Measurements from ENCODE around the gene OR3A2.

Gene OR3A2

DNA sequence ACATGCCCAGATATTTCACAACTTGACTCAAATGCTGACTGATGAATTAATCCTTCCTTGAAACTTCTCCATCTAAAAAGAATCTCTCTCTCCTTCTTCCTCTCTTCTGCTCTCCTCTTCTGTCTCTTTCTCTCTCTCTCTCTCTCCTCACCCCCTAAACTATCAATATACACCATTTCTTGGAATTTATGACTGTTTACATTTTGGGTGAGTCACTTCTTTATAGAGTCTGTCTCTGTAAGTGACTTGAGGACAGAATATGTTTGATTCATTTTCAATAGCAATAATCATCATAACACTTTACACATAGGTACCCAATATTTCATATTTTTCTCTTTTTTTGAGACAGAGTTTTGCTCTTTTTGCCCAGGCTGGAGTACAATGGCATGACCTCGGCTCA is 103.2 kb downstream of the OR3A2 start:
- Histone ChIP-seq H3K4me1 (ENCODE audit: control insufficient read depth, insufficient read depth, low read depth, low read length) (no peaks in the 10 kb centered on the region), H4K91ac (ENCODE audit: low read length) (no peak overlapping the region), H3K4me2 (ENCODE audit: low read length, poor library complexity, severe bottlenecking) (no peak overlapping the region), H3K18ac (ENCODE audit: low read depth in 1 of 2, low read length in 2 of 2) (no peak overlapping the region), H2BK15ac (ENCODE audit: low read depth, poor library complexity, severe bottlenecking) (no peak overlapping the region), H4K8ac (ENCODE audit: low read length) (no peak overlapping the region), H2BK5ac (ENCODE audit: low read depth, low read length, poor library complexity, severe bottlenecking) (no peak overlapping the region), H3K27me3 (ENCODE audit: control insufficient read depth in 1 of 2, insufficient read depth in 1 of 2, low read length in 2 of 2) (no peaks in the 10 kb centered on the region), H3K27ac (ENCODE audit: low read length, poor library complexity, severe bottlenecking) (no peak overlapping the region), H3K9me3 (ENCODE audit: control insufficient read depth, low read length) (peaks cover 5% of the 10 kb centered on the region), H3K14ac (ENCODE audit: low read length in 2 of 2) (no peak overlapping the region), H3K9ac (ENCODE audit: low read length) (no peak overlapping the region), H3K4me3 (ENCODE audit: insufficient read depth in 1 of 2, low read depth in 1 of 2, low read length in 2 of 2) (no peak overlapping the region), H3K23ac (ENCODE audit: low read length in 2 of 2) (no peak overlapping the region), H3K4ac (ENCODE audit: low read depth in 1 of 2, low read length in 2 of 2) (no peak overlapping the region), H3K79me1 (replicated peaks; ENCODE audit: low read length, poor library complexity, severe bottlenecking) (no peaks in the 10 kb centered on the region), H2BK12ac (ENCODE audit: low read length in 2 of 2) (no peak overlapping the region), H2BK120ac (ENCODE audit: low read depth, low read length) (no peak overlapping the region), H2AFZ (ENCODE audit: low read depth, low read length) (no peak overlapping the region), H3K36me3 (ENCODE audit: control insufficient read depth in 1 of 2, insufficient read depth in 2 of 2, low read depth in 1 of 2, low read length in 2 of 2) (no peaks in the 10 kb centered on the region), H2AK5ac (ENCODE audit: low read length, severe bottlenecking) (no peak overlapping the region)
- no peak for DNase-seq
- WGBS: 40% methylated on average over 1 of the region's 1 CpG

DNA sequence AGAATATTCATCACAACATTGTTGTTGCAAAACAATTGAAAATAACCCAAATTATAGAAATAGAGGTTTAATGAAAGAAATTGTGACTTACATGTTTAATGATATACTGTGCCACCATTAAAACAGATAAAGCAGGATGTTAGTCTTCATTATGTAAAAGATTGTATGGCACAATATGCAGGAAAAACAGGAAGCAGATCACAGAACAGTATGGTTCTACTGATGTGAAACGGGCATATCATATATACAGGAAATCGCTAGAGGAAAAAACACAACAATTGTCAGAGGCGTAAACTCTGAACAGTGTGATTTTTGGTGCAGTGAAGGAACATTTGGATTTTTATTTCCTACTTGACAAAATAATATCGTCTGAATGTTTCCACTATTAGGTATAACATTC is 110.0 kb downstream of the OR3A2 start:
- H3K4me3 ChIP-seq (ENCODE audit: insufficient read depth in 1 of 2, low read depth in 1 of 2, low read length in 2 of 2): no peak overlapping the region
- no peak overlapping the region for H2AK5ac ChIP-seq (ENCODE audit: low read length, severe bottlenecking)
- H3K14ac ChIP-seq (ENCODE audit: low read length in 2 of 2): no peak overlapping the region
- H3K18ac ChIP-seq (ENCODE audit: low read depth in 1 of 2, low read length in 2 of 2): no peak overlapping the region
- H2BK12ac ChIP-seq (ENCODE audit: low read length in 2 of 2): no peak overlapping the region
- H3K9ac ChIP-seq (ENCODE audit: low read length): no peak overlapping the region
- no peak overlapping the region for H2BK120ac ChIP-seq (ENCODE audit: low read depth, low read length)
- WGBS: 84% methylated on average over 3 of the region's 4 CpGs
- no peaks in the 10 kb centered on the region for H3K36me3 ChIP-seq (ENCODE audit: control insufficient read depth in 1 of 2, insufficient read depth in 2 of 2, low read depth in 1 of 2, low read length in 2 of 2)
- no peak overlapping the region for H2BK15ac ChIP-seq (ENCODE audit: low read depth, poor library complexity, severe bottlenecking)
- no peak overlapping the region for H4K91ac ChIP-seq (ENCODE audit: low read length)
- H3K4me2 ChIP-seq (ENCODE audit: low read length, poor library complexity, severe bottlenecking): no peak overlapping the region
- no peak overlapping the region for H3K27ac ChIP-seq (ENCODE audit: low read length, poor library complexity, severe bottlenecking)
- no peak overlapping the region for H3K23ac ChIP-seq (ENCODE audit: low read length in 2 of 2)
- no peak for DNase-seq
- H3K27me3 ChIP-seq (ENCODE audit: control insufficient read depth in 1 of 2, insufficient read depth in 1 of 2, low read length in 2 of 2): no peaks in the 10 kb centered on the region
- peaks cover 11% of the 10 kb centered on the region for H3K9me3 ChIP-seq (ENCODE audit: control insufficient read depth, low read length)
- H2BK5ac ChIP-seq (ENCODE audit: low read depth, low read length, poor library complexity, severe bottlenecking): no peak overlapping the region
- no peak overlapping the region for H2AFZ ChIP-seq (ENCODE audit: low read depth, low read length)
- no peak overlapping the region for H3K4ac ChIP-seq (ENCODE audit: low read depth in 1 of 2, low read length in 2 of 2)
- H3K4me1 ChIP-seq (ENCODE audit: control insufficient read depth, insufficient read depth, low read depth, low read length): no peaks in the 10 kb centered on the region
- H4K8ac ChIP-seq (ENCODE audit: low read length): no peak overlapping the region
- H3K79me1 ChIP-seq (replicated peaks; ENCODE audit: low read length, poor library complexity, severe bottlenecking): no peaks in the 10 kb centered on the region

DNA sequence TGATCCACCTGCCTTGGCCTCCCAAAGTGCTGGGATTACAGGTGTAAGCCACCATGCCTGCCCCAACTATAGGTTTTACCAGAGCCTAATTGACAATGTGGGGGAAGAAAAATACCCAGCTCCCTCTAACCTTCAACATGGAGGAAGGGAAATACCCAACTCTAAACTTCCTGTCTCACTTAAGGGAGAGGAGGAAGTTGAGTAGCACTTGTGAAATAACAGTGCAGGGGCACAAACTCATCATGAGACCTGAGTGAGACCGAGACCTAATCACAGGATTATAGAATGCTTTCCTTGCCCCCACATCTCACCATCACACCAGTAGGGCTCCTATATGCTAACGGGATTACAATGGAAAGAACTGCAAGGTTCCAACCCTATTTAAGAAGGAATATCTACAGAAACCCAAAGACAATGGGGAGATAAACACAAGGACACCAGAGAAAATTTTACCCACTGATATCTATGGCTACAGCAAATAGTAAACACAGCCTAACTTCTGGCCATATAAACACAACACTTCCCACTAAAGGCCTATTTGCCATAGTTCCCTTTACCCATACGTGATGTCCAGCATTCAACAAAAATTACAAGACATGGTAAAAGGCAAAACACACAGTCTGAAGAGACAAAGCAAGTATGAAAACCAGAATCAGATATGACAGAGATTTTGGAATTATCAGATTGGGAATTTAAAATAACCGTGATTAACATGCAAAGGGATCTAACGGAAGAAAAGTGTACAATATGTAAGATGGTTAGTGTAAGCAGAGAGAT is 114.8 kb downstream of the OR3A2 start:
- Histone ChIP-seq H3K9ac (ENCODE audit: low read length) (no peak overlapping the region), H2BK5ac (ENCODE audit: low read depth, low read length, poor library complexity, severe bottlenecking) (no peak overlapping the region), H3K4me1 (ENCODE audit: control insufficient read depth, insufficient read depth, low read depth, low read length) (no peaks in the 10 kb centered on the region), H2AFZ (ENCODE audit: low read depth, low read length) (no peak overlapping the region), H2AK5ac (ENCODE audit: low read length, severe bottlenecking) (no peak overlapping the region), H3K4ac (ENCODE audit: low read depth in 1 of 2, low read length in 2 of 2) (no peak overlapping the region), H3K79me1 (replicated peaks; ENCODE audit: low read length, poor library complexity, severe bottlenecking) (no peaks in the 10 kb centered on the region), H3K9me3 (ENCODE audit: control insufficient read depth, low read length) (peaks cover 8% of the 10 kb centered on the region), H3K27ac (ENCODE audit: low read length, poor library complexity, severe bottlenecking) (no peak overlapping the region), H2BK12ac (ENCODE audit: low read length in 2 of 2) (no peak overlapping the region), H4K91ac (ENCODE audit: low read length) (no peak overlapping the region), H3K4me3 (ENCODE audit: insufficient read depth in 1 of 2, low read depth in 1 of 2, low read length in 2 of 2) (no peak overlapping the region), H2BK120ac (ENCODE audit: low read depth, low read length) (no peak overlapping the region), H3K27me3 (ENCODE audit: control insufficient read depth in 1 of 2, insufficient read depth in 1 of 2, low read length in 2 of 2) (no peaks in the 10 kb centered on the region), H2BK15ac (ENCODE audit: low read depth, poor library complexity, severe bottlenecking) (no peak overlapping the region), H3K14ac (ENCODE audit: low read length in 2 of 2) (no peak overlapping the region), H4K8ac (ENCODE audit: low read length) (no peak overlapping the region), H3K18ac (ENCODE audit: low read depth in 1 of 2, low read length in 2 of 2) (no peak overlapping the region), H3K23ac (ENCODE audit: low read length in 2 of 2) (no peak overlapping the region), H3K36me3 (ENCODE audit: control insufficient read depth in 1 of 2, insufficient read depth in 2 of 2, low read depth in 1 of 2, low read length in 2 of 2) (no peaks in the 10 kb centered on the region), H3K4me2 (ENCODE audit: low read length, poor library complexity, severe bottlenecking) (no peak overlapping the region)
- WGBS: 49% methylated on average over 4 of the region's 5 CpGs
- no peak for DNase-seq

DNA sequence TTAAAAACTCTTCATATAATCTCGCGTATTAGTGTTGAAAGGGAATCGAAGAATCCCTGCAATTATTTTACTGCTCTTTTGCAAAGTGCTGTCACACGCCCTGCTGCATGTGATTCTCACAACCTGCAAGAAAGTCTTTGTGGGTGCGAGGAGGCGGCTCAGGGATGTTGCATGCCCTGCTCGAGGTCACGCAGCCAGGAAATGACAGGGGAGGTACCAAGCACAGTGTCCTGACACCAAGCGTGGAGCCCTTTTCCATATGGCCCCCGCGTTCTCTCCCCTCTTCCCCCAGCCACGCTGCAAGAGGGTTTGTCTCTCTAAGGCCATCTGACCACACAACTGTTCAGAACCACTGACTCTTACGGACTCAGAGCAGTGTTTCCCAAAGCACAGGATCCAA is 125.5 kb downstream of the OR3A2 start:
- Histone ChIP-seq H3K14ac (ENCODE audit: low read length in 2 of 2) (no peak overlapping the region), H3K9ac (ENCODE audit: low read length) (no peak overlapping the region), H3K36me3 (ENCODE audit: control insufficient read depth in 1 of 2, insufficient read depth in 2 of 2, low read depth in 1 of 2, low read length in 2 of 2) (no peaks in the 10 kb centered on the region), H3K4me1 (ENCODE audit: control insufficient read depth, insufficient read depth, low read depth, low read length) (no peaks in the 10 kb centered on the region), H3K18ac (ENCODE audit: low read depth in 1 of 2, low read length in 2 of 2) (no peak overlapping the region), H3K27ac (ENCODE audit: low read length, poor library complexity, severe bottlenecking) (no peak overlapping the region), H3K4ac (ENCODE audit: low read depth in 1 of 2, low read length in 2 of 2) (no peak overlapping the region), H3K4me2 (ENCODE audit: low read length, poor library complexity, severe bottlenecking) (no peak overlapping the region), H3K27me3 (ENCODE audit: control insufficient read depth in 1 of 2, insufficient read depth in 1 of 2, low read length in 2 of 2) (no peaks in the 10 kb centered on the region), H3K4me3 (ENCODE audit: insufficient read depth in 1 of 2, low read depth in 1 of 2, low read length in 2 of 2) (no peak overlapping the region), H2BK12ac (ENCODE audit: low read length in 2 of 2) (no peak overlapping the region), H3K23ac (ENCODE audit: low read length in 2 of 2) (no peak overlapping the region), H2AFZ (ENCODE audit: low read depth, low read length) (no peak overlapping the region), H2BK120ac (ENCODE audit: low read depth, low read length) (no peak overlapping the region), H4K8ac (ENCODE audit: low read length) (no peak overlapping the region), H2AK5ac (ENCODE audit: low read length, severe bottlenecking) (no peak overlapping the region), H3K79me1 (replicated peaks; ENCODE audit: low read length, poor library complexity, severe bottlenecking) (no peaks in the 10 kb centered on the region), H2BK15ac (ENCODE audit: low read depth, poor library complexity, severe bottlenecking) (no peak overlapping the region), H3K9me3 (ENCODE audit: control insufficient read depth, low read length) (no peaks in the 10 kb centered on the region), H2BK5ac (ENCODE audit: low read depth, low read length, poor library complexity, severe bottlenecking) (no peak overlapping the region), H4K91ac (ENCODE audit: low read length) (no peak overlapping the region)
- 78% methylated on average over 13 of the region's 13 CpGs for WGBS
- no peak for DNase-seq

Data from mesenchymal stem cell (in vitro differentiated cells and primary cell).